Osteoblast (primary cell): ENCODE data around the gene MED13L. TPM values are rescaled to one million over a fixed set of nuclear protein-coding genes. Genes with fewer than 3 reads are reported as not detected.

Source experiments
- DNase-seq: peaks from one replicate; pipeline ENCODE4 v3.0.0; 2011; ENCODE audit warnings: low spot score, mixed read lengths; ENCODE audit not compliant: insufficient read length; ENCODE audit errors: missing footprints
- H2AFZ ChIP-seq: 2 replicates; pipeline ENCODE4 v1.6.0; 2011; ENCODE audit warnings: mild to moderate bottlenecking, low read length
- H3K27ac ChIP-seq: 2 replicates; pipeline ENCODE4 v1.5.1; 2011; ENCODE audit warnings: mild to moderate bottlenecking, low read depth, low read length, moderate library complexity
- H3K27me3 ChIP-seq: 2 replicates; pipeline ENCODE4 v1.6.0; 2012; ENCODE audit warnings: mild to moderate bottlenecking, control low read depth, inconsistent platforms, low read length, moderate library complexity; ENCODE audit not compliant: insufficient read depth
- H3K36me3 ChIP-seq: 2 replicates; pipeline ENCODE4 v1.5.1; 2011; ENCODE audit warnings: mild to moderate bottlenecking, low read length, control low read depth, moderate library complexity; ENCODE audit not compliant: insufficient read depth
- H3K4me1 ChIP-seq: 2 replicates; pipeline ENCODE4 v1.5.1; 2011; ENCODE audit warnings: mild to moderate bottlenecking, low read length, control low read depth, moderate library complexity; ENCODE audit not compliant: insufficient read depth
- H3K4me2 ChIP-seq: 2 replicates; pipeline ENCODE4 v1.6.0; 2011; ENCODE audit warnings: mild to moderate bottlenecking, low read length; ENCODE audit not compliant: insufficient read depth
- H3K4me3 ChIP-seq: fragments of 200-600 bp; sonication (generic); 3 replicates; pipeline ENCODE4 v1.5.1; 2012; ENCODE audit warnings: mild to moderate bottlenecking, low read length, inconsistent platforms; ENCODE audit not compliant: insufficient read depth
- H3K79me2 ChIP-seq: 2 replicates; pipeline ENCODE4 v1.6.0; 2012; ENCODE audit warnings: mild to moderate bottlenecking, low read length, control low read depth, inconsistent platforms; ENCODE audit not compliant: insufficient read depth
- H3K9me3 ChIP-seq: 2 replicates; pipeline ENCODE4 v1.5.1; 2011; ENCODE audit warnings: low read depth, low read length, control low read depth
- H4K20me1 ChIP-seq: 2 replicates; pipeline ENCODE4 v1.6.0; 2012; ENCODE audit warnings: mild to moderate bottlenecking, low read length, control low read depth; ENCODE audit not compliant: insufficient read depth
- CTCF ChIP-seq: IDR thresholded peaks from 2 replicates; pipeline ENCODE4 v1.5.1; 2011; ENCODE audit warnings: mild to moderate bottlenecking, low read depth, low read length, moderate library complexity; ENCODE audit errors: extremely low read depth
- total RNA-seq: library from RNA; depleted of rRNA; stranded (reverse); fragments of >200 nt; gene quantifications from 2 replicates; pipeline ENCODE4 v1.2.3, GENCODE V29; 2012

Gene MED13L
- total RNA-seq, 1 donor: 359 TPM

DNA sequence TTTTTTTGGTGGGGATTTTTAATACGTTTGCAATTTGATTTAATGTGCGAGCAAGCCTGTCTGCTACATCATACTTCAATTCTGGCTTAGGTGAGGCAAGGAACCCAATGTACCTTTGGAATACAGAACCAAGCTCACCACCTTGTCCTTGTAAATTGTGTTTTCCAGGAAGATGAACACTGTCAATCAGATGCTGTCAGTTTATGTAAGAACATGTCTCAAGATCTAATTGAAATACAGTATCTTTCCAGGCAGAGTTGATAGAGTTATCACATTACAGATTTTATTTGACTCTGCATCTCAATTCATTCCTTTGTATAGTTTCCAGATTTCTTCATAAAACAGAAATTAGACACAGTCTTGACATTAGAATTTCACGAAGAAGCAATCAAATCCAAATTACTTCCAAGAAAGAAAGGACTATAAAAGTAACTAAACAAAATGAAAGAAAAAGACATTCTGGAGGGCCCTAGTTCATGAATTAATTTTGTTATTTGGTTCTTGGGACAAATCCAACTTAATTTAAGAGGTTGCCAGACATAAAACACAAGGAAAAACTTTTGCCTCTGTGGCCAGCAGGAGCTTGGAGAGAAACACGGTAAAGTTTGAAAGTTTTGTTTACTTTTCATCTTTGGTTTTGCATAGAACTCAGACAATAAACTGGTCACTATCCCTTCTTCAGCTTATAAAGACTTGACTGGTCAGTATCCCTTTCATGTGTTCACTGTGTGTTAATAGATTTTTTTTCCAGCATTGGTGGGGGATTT is 16.4 kb upstream of the MED13L start:
- Histone ChIP-seq H3K9me3 (no peaks in the 10 kb centered on the region), H2AFZ (peak overlapping the region; percentile 23), H3K79me2 (no peaks in the 10 kb centered on the region), H3K36me3 (no peaks in the 10 kb centered on the region), H3K4me3 (no peak overlapping the region), H4K20me1 (no peaks in the 10 kb centered on the region), H3K27ac (no peak overlapping the region), H3K4me2 (no peak overlapping the region), H3K27me3 (no peaks in the 10 kb centered on the region), H3K4me1 (peaks cover under 1% of the 10 kb centered on the region)
- no peak for DNase-seq
- TF ChIP-seq CTCF: no peak

DNA sequence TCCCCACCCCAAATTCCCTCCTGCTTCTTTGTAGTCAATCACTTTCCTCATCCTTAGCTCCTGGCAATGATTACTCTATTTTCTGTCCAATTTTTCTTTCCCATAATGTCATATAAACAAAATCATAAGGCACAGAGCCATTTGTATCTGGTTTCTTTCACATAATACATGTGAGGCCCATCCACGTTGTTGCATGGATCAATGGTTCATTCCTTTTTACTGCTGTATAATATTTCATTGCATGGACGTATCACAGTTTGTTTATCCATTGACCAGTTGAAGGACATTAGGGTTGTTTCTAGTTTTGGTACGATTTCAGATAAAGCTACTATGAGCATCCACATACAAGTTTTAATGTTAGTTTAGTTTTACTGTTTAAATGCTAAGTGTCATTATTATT is 13.7 kb upstream of the MED13L start:
- H3K4me3 ChIP-seq: no peak overlapping the region
- no peak overlapping the region for H2AFZ ChIP-seq
- no peaks in the 10 kb centered on the region for H3K27me3 ChIP-seq
- DNase-seq: no peak
- TF ChIP-seq CTCF: no peak
- no peaks in the 10 kb centered on the region for H3K4me1 ChIP-seq
- no peaks in the 10 kb centered on the region for H3K9me3 ChIP-seq
- H3K79me2 ChIP-seq: no peaks in the 10 kb centered on the region
- H3K4me2 ChIP-seq: no peak overlapping the region
- no peaks in the 10 kb centered on the region for H4K20me1 ChIP-seq
- no peaks in the 10 kb centered on the region for H3K36me3 ChIP-seq
- no peak overlapping the region for H3K27ac ChIP-seq

- no peak for DNase-seq
- Histone ChIP-seq H3K27ac (no peak overlapping the region), H3K79me2 (no peaks in the 10 kb centered on the region), H4K20me1 (no peaks in the 10 kb centered on the region), H3K9me3 (no peaks in the 10 kb centered on the region), H3K36me3 (no peaks in the 10 kb centered on the region), H3K4me2 (no peak overlapping the region), H3K4me1 (peaks cover 4% of the 10 kb centered on the region), H3K4me3 (no peak overlapping the region), H2AFZ (no peak overlapping the region), H3K27me3 (no peaks in the 10 kb centered on the region)
- no peak for TF ChIP-seq CTCF
Observed at GRCh38 chr12:116288735-116289134, 11.2 kb upstream of the MED13L start.

- no peaks in the 10 kb centered on the region for H3K27me3 ChIP-seq
- no peak overlapping the region for H2AFZ ChIP-seq
- no peak for TF ChIP-seq CTCF
- H3K4me3 ChIP-seq: no peak overlapping the region
- H4K20me1 ChIP-seq: no peaks in the 10 kb centered on the region
- H3K9me3 ChIP-seq: no peaks in the 10 kb centered on the region
- no peaks in the 10 kb centered on the region for H3K36me3 ChIP-seq
- no peak overlapping the region for H3K4me2 ChIP-seq
- H3K4me1 ChIP-seq: peaks cover 5% of the 10 kb centered on the region
- no peak for DNase-seq
- H3K79me2 ChIP-seq: no peaks in the 10 kb centered on the region
- no peak overlapping the region for H3K27ac ChIP-seq
Observed at GRCh38 chr12:116287842-116288301, 10.4 kb upstream of the MED13L start.
